HepG2 (cell line): ENCODE measurements around the gene ARID1A. TPM values are rescaled to one million over a fixed set of nuclear protein-coding genes. Genes with fewer than 3 reads are reported as not detected.

Experiments
- ARHGAP35 ChIP-seq: sonication (generic); formaldehyde crosslinking; IDR thresholded peaks from 2 replicates; pipeline ENCODE4 v1.9.0; 2022; ENCODE audit warnings: mild to moderate bottlenecking, inconsistent platforms, moderate library complexity, missing genetic modification reagents, borderline replicate concordance
- BHLHE40 ChIP-seq: IDR thresholded peaks from 2 replicates; pipeline ENCODE4 v1.6.1; 2011; ENCODE audit warnings: low read length, improper control_type of control experiment
- ELF3 ChIP-seq: IDR thresholded peaks from 2 replicates; pipeline ENCODE4 v1.6.1; 2016; ENCODE audit warnings: missing genetic modification reagents, missing compliant biosample characterization
- GABPA ChIP-seq, 2 experiments: IDR thresholded peaks; 2 replicates each; pipeline ENCODE4 v1.6.1; 2011 to 2016; ENCODE audit warnings: low read depth in 2 of 2, low read length in 1 of 2, missing biosample characterization in 1 of 2, missing genetic modification characterization in 1 of 2
- GLI4 ChIP-seq: sonication (generic); formaldehyde crosslinking; IDR thresholded peaks from 2 replicates; pipeline ENCODE4 v1.5.1; 2020; ENCODE audit warnings: missing genetic modification reagents, mild to moderate bottlenecking, moderate library complexity, borderline replicate concordance
- HNRNPK ChIP-seq: fragments of 200-400 bp; formaldehyde crosslinking; IDR thresholded peaks from 2 replicates; pipeline ENCODE4 v1.6.1; 2018; ENCODE audit warnings: low read length, low read depth, moderate library complexity, mild to moderate bottlenecking; ENCODE audit not compliant: poor library complexity, severe bottlenecking
- NCOR1 ChIP-seq: fragments of 200-600 bp; sonication (generic); IDR thresholded peaks from 2 replicates; pipeline ENCODE4 v1.7.0; 2017; ENCODE audit warnings: antibody characterized with exemption, low read length, borderline replicate concordance
- NR2F6 ChIP-seq, 2 experiments: IDR thresholded peaks; 2 replicates each; pipeline ENCODE4 v1.6.1; 2016; ENCODE audit warnings: antibody characterized with exemption in 1 of 2, mild to moderate bottlenecking in 1 of 2
- REXO4 ChIP-seq: sonication (generic); formaldehyde crosslinking; IDR thresholded peaks from 2 replicates; pipeline ENCODE4 v1.8.0; 2022; ENCODE audit warnings: missing genetic modification reagents, mild to moderate bottlenecking, borderline replicate concordance
- ZBTB4 ChIP-seq: sonication (generic); formaldehyde crosslinking; IDR thresholded peaks from 2 replicates; pipeline ENCODE4 v1.4.0; 2020; ENCODE audit warnings: missing genetic modification reagents, mild to moderate bottlenecking, borderline replicate concordance
- ZNF12 ChIP-seq: sonication (generic); formaldehyde crosslinking; IDR thresholded peaks from 2 replicates; pipeline ENCODE4 v1.5.0; 2020; ENCODE audit warnings: missing genetic modification reagents
- ZNF33B ChIP-seq: sonication (generic); formaldehyde crosslinking; IDR thresholded peaks from 2 replicates; pipeline ENCODE4 v1.5.1; 2020; ENCODE audit warnings: mild to moderate bottlenecking, missing genetic modification reagents
- ZNF629 ChIP-seq: sonication (generic); formaldehyde crosslinking; conservative IDR thresholded peaks from 2 replicates; pipeline ENCODE4 v1.5.0; 2020; ENCODE audit warnings: missing genetic modification reagents
- polyA plus RNA-seq, 8 experiments: library from polyadenylated mRNA; depleted of rRNA in 3 of 8; stranded (reverse) in 7 of 8; unstranded in 1 of 8; fragments of >200 nt; fragmentation: Illumina TruSeq in 4 of 8; extraction: Trizol in 4 of 8; gene quantifications; 2 replicates each; pipeline versions ENCODE4 v1.2.1 to v1.2.3, GENCODE V29; 2011 to 2016; ENCODE audit warnings: low read depth in 4 of 8, missing spikeins in 1 of 8, mixed read lengths in 1 of 8; ENCODE audit not compliant: insufficient read depth in 1 of 8
- total RNA-seq, 5 experiments: library from RNA; depleted of rRNA; stranded (reverse); fragments of >200 nt; fragmentation: Illumina TruSeq; extraction: Trizol; gene quantifications; 2 replicates each; pipeline ENCODE4 v1.2.3, GENCODE V29; 2016; ENCODE audit warnings: low read depth in 1 of 5
- TF ChIP-seq, protein P1 (sequence below): IDR thresholded peaks from 2 replicates; pipeline ENCODE4 v1.6.1; 2012; ENCODE audit warnings: low read length, improper control_type of control experiment
- TF ChIP-seq, protein P2 (sequence below): sonication (generic); formaldehyde crosslinking; IDR thresholded peaks from 2 replicates; pipeline ENCODE4 v1.4.0; 2020; ENCODE audit warnings: mild to moderate bottlenecking, missing genetic modification reagents

ARID1A gene
- total and polyA plus RNA-seq, 2 of the 13 experiments (the other 11 are each of a cell fraction or from before 2014, with no cell fraction given): 11.9 to 15.9 TPM

DNA sequence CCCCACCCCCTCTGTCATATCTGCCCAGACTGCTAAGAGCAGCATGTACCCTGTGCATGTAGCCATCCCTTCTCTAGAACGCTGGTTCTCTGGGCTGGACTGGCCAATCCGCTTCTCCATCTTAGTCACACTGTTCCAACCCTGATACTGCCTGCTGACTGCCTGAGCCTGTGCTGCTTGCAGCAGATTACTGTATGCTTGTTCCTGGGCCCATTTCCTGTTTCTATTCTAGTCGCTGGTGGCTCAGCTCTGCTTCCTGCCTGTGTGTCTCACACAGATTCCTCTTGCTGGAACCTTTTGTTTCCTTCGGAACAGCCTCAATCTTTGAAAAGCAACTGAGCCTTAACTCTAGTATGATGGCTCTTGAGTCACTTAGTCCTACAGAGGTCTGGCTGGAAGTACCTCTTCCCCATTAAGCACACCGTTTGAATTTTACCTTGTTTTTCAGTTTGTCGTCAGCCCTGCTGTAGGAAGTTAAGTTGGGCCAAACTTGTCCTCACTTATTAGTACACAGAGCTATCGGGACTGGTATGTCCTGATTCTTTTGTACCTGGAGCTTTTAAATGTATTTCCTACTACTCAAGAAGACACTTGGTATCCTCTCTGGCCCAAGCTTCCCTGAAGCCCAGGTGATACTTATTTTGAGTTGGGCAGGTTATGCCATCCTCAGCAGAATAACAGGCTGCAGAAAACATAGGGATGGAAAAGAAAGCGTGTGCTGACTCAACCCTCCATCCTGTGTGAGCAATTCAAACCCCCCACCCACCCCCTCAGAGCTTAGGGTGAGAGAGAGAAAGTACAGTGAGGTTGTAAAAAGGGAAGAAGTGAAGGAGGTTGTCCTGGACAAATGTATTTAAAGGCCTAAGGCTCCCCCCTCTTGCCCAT lies 48.5 kb downstream of the ARID1A start (continued):
- no peak for TF ChIP-seq ZBTB4 (CRISPR knock-in tag)
- no peak for TF ChIP-seq BHLHE40
- TF ChIP-seq, protein P1, sequence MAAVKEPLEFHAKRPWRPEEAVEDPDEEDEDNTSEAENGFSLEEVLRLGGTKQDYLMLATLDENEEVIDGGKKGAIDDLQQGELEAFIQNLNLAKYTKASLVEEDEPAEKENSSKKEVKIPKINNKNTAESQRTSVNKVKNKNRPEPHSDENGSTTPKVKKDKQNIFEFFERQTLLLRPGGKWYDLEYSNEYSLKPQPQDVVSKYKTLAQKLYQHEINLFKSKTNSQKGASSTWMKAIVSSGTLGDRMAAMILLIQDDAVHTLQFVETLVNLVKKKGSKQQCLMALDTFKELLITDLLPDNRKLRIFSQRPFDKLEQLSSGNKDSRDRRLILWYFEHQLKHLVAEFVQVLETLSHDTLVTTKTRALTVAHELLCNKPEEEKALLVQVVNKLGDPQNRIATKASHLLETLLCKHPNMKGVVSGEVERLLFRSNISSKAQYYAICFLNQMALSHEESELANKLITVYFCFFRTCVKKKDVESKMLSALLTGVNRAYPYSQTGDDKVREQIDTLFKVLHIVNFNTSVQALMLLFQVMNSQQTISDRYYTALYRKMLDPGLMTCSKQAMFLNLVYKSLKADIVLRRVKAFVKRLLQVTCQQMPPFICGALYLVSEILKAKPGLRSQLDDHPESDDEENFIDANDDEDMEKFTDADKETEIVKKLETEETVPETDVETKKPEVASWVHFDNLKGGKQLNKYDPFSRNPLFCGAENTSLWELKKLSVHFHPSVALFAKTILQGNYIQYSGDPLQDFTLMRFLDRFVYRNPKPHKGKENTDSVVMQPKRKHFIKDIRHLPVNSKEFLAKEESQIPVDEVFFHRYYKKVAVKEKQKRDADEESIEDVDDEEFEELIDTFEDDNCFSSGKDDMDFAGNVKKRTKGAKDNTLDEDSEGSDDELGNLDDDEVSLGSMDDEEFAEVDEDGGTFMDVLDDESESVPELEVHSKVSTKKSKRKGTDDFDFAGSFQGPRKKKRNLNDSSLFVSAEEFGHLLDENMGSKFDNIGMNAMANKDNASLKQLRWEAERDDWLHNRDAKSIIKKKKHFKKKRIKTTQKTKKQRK: no peak
- TF ChIP-seq ZNF33B: no peak
- TF ChIP-seq ZNF12: no peak
- TF ChIP-seq GLI4 (CRISPR knock-in tag): no peak
- no peak for TF ChIP-seq ZNF629
- TF ChIP-seq NR2F6 (IDR thresholded peaks at IDR 0.05): no peak
- TF ChIP-seq NR2F6 (CRISPR knock-in tag; IDR thresholded peaks at IDR 0.05): no peak
- TF ChIP-seq REXO4 (CRISPR knock-in tag): no peak
- TF ChIP-seq ELF3: peak; percentile 52; the same call in 1 of the 2 replicates
- TF ChIP-seq HNRNPK: no peak
- TF ChIP-seq, protein P2, sequence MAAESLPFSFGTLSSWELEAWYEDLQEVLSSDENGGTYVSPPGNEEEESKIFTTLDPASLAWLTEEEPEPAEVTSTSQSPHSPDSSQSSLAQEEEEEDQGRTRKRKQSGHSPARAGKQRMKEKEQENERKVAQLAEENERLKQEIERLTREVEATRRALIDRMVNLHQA: no peak
- TF ChIP-seq ARHGAP35 (CRISPR knock-in tag): no peak
- peak; percentile 17; the same call in 1 of the 2 replicates for TF ChIP-seq GABPA (IDR thresholded peaks at IDR 0.05; ENCODE audit: low read depth, low read length)
- peak; percentile 74 for TF ChIP-seq GABPA (CRISPR knock-in tag; IDR thresholded peaks at IDR 0.05; ENCODE audit: low read depth)
- TF ChIP-seq NCOR1: no peak
